Measurements from ENCODE around the gene ST6GAL1. TPM values are rescaled to one million over a fixed set of nuclear protein-coding genes. Genes with fewer than 3 reads are reported as not detected.

ST6GAL1 gene
- total and polyA plus RNA-seq, 2 of the 13 experiments (the other 11 are each of a cell fraction or from before 2014, with no cell fraction given): 79.9 to 164 TPM

- TF ChIP-seq ATF7 (IDR thresholded peaks at IDR 0.05) (no peak), ATF7 (CRISPR knock-in tag; IDR thresholded peaks at IDR 0.05) (no peak), MED1 (CRISPR knock-in tag; IDR thresholded peaks at IDR 0.05) (peak; percentile 75; the same call in 1 of the 2 replicates), ARID4A (CRISPR knock-in tag; IDR thresholded peaks at IDR 0.05; ENCODE audit: borderline replicate concordance) (peak; percentile 66; the same call in 1 of the 2 replicates), ZNF646 (CRISPR knock-in tag; IDR thresholded peaks at IDR 0.05) (no peak), ZNF331 (CRISPR knock-in tag; IDR thresholded peaks at IDR 0.05) (peak; percentile 39; the same call in 1 of the 2 replicates), IKZF4 (CRISPR knock-in tag; IDR thresholded peaks at IDR 0.05; ENCODE audit: borderline replicate concordance, low read depth, not compliant biosample characterization) (no peak), ZFP36 (IDR thresholded peaks at IDR 0.05; ENCODE audit: borderline replicate concordance, low read depth, low read length, partially characterized antibody) (no peak), ZNF746 (CRISPR knock-in tag; IDR thresholded peaks at IDR 0.05) (no peak), HMG20A (CRISPR knock-in tag; IDR thresholded peaks at IDR 0.05; ENCODE audit: borderline replicate concordance) (no peak; the same call in 1 of the 2 replicates), ZMYM4 (CRISPR knock-in tag; IDR thresholded peaks at IDR 0.05) (peak; percentile 20), NCOA2 (CRISPR knock-in tag; IDR thresholded peaks at IDR 0.05) (no peak), CEBPG (CRISPR knock-in tag; IDR thresholded peaks at IDR 0.05) (peak; percentile 86), ZBTB25 (CRISPR knock-in tag; IDR thresholded peaks at IDR 0.05) (no peak)
- TF ChIP-seq, protein P1, sequence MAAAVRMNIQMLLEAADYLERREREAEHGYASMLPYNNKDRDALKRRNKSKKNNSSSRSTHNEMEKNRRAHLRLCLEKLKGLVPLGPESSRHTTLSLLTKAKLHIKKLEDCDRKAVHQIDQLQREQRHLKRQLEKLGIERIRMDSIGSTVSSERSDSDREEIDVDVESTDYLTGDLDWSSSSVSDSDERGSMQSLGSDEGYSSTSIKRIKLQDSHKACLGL (CRISPR knock-in tag; IDR thresholded peaks at IDR 0.05): peak; percentile 63; the same call in 1 of the 2 replicates
- TF ChIP-seq, protein P2, sequence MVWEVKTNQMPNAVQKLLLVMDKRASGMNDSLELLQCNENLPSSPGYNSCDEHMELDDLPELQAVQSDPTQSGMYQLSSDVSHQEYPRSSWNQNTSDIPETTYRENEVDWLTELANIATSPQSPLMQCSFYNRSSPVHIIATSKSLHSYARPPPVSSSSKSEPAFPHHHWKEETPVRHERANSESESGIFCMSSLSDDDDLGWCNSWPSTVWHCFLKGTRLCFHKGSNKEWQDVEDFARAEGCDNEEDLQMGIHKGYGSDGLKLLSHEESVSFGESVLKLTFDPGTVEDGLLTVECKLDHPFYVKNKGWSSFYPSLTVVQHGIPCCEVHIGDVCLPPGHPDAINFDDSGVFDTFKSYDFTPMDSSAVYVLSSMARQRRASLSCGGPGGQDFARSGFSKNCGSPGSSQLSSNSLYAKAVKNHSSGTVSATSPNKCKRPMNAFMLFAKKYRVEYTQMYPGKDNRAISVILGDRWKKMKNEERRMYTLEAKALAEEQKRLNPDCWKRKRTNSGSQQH (CRISPR knock-in tag; IDR thresholded peaks at IDR 0.05; ENCODE audit: low read depth): no peak; the same call in 1 of the 2 replicates
Measured at GRCh38 chr3:187039100-187039722, 108.9 kb downstream of the ST6GAL1 start (continued).

Measured in HepG2 (cell line).